Parathyroid adenoma (tissue), 2 donors: ENCODE measurements around the gene PARP16.
"Not testable (repeated sequence)": the region's sequence is repeated elsewhere in the genome, so short reads cannot be mapped to it uniquely, and the experiment has no call there.

ENCODE experiments used
- H2AFZ ChIP-seq: fragments of 300-600 bp; sonication (generic); one replicate; pipeline ENCODE4 v1.7.0; 2017; ENCODE audit warnings: antibody characterized with exemption, mild to moderate bottlenecking
- H3K27ac ChIP-seq: fragments of 300-600 bp; sonication (generic); one replicate; pipeline ENCODE4 v1.7.0; 2017
- H3K27me3 ChIP-seq: fragments of 300-600 bp; sonication (generic); one replicate; pipeline ENCODE4 v1.7.0; 2017; ENCODE audit warnings: low read length; ENCODE audit not compliant: control insufficient read depth, insufficient read depth
- H3K36me3 ChIP-seq: fragments of 300-600 bp; sonication (generic); one replicate; pipeline ENCODE4 v1.7.0; 2017; ENCODE audit warnings: low read length; ENCODE audit not compliant: control insufficient read depth, insufficient read depth
- H3K4me1 ChIP-seq: fragments of 300-600 bp; sonication (generic); one replicate; pipeline ENCODE4 v1.7.0; 2017; ENCODE audit warnings: control low read depth
- H3K4me2 ChIP-seq: fragments of 300-600 bp; sonication (generic); one replicate; pipeline ENCODE4 v1.7.0; 2017; ENCODE audit warnings: low read length
- H3K4me3 ChIP-seq: fragments of 300-600 bp; sonication (generic); one replicate; pipeline ENCODE4 v1.7.0; 2017; ENCODE audit warnings: low read depth, low read length
- H3K79me2 ChIP-seq: fragments of 300-600 bp; sonication (generic); one replicate; pipeline ENCODE4 v1.7.0; 2017; ENCODE audit warnings: control low read depth
- H3K9ac ChIP-seq: fragments of 300-600 bp; sonication (generic); one replicate; pipeline ENCODE4 v1.7.0; 2017; ENCODE audit warnings: mild to moderate bottlenecking
- H3K9me3 ChIP-seq: fragments of 300-600 bp; sonication (generic); one replicate; pipeline ENCODE4 v1.7.0; 2017; ENCODE audit warnings: low read length; ENCODE audit not compliant: control insufficient read depth
- TF ChIP-seq, protein P1 (sequence below): fragments of 300-600 bp; sonication (generic); IDR thresholded peaks from one replicate; pipeline ENCODE4 v1.7.0; 2017; ENCODE audit warnings: antibody characterized with exemption, mild to moderate bottlenecking
- donor health status: primary hyperparathyroidism.

Gene PARP16

DNA sequence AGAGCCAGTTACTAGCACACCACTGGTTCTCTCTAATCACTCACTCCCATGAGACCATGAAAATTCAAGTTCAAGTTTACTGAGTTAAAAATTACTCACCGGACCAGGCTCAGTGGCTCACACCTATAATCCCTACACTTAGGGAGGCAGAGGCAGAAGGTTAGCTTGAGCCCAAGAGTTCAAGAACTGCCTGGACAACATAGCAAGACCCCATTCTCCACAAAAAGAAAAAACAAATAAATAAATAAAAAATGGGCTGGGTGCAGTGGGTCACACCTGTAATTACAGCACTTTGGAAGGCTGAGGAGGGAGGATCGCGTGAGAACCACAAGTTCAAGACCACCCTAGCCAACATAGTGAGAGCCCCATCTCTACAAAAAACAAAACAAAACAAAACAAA lies 54.2 kb downstream of the PARP16 start:
- Histone ChIP-seq H3K4me2 (no peak overlapping the region), H3K36me3 (no peaks in the 10 kb centered on the region), H3K27ac (no peak overlapping the region), H2AFZ (no peak overlapping the region), H3K4me1 (no peaks in the 10 kb centered on the region), H3K9ac (no peak overlapping the region), H3K27me3 (no peaks in the 10 kb centered on the region), H3K79me2 (no peaks in the 10 kb centered on the region), H3K9me3 (no peaks in the 10 kb centered on the region), H3K4me3 (no peak overlapping the region)
- TF ChIP-seq, protein P1, sequence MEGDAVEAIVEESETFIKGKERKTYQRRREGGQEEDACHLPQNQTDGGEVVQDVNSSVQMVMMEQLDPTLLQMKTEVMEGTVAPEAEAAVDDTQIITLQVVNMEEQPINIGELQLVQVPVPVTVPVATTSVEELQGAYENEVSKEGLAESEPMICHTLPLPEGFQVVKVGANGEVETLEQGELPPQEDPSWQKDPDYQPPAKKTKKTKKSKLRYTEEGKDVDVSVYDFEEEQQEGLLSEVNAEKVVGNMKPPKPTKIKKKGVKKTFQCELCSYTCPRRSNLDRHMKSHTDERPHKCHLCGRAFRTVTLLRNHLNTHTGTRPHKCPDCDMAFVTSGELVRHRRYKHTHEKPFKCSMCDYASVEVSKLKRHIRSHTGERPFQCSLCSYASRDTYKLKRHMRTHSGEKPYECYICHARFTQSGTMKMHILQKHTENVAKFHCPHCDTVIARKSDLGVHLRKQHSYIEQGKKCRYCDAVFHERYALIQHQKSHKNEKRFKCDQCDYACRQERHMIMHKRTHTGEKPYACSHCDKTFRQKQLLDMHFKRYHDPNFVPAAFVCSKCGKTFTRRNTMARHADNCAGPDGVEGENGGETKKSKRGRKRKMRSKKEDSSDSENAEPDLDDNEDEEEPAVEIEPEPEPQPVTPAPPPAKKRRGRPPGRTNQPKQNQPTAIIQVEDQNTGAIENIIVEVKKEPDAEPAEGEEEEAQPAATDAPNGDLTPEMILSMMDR: no peak

DNA sequence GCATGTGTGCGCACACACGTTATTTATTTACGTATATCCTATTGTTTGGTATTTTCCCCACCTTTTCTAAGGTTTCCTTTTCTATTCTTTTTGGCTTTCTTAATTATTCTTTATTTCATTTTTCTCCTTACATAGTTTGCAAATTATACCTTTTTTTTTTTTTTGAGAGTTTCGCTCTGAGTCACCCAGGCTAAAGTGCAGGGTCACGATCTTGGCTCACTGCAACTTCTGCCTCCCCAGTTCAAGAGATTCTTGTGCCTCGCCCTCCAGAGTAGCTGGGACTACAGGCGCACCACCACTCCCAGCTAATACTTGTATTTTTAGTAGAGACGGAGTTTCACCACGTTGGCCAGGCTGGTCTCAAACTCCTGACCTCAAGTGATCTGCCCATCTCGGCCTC lies 55.4 kb downstream of the PARP16 start:
- Histone ChIP-seq H3K9me3 (no peaks in the 10 kb centered on the region), H3K4me1 (no peaks in the 10 kb centered on the region), H3K4me3 (no peak overlapping the region), H3K27ac (no peak overlapping the region), H3K36me3 (no peaks in the 10 kb centered on the region), H3K79me2 (no peaks in the 10 kb centered on the region), H3K27me3 (no peaks in the 10 kb centered on the region), H2AFZ (no peak overlapping the region), H3K9ac (no peak overlapping the region), H3K4me2 (no peak overlapping the region)
- TF ChIP-seq, protein P1: no peak

DNA sequence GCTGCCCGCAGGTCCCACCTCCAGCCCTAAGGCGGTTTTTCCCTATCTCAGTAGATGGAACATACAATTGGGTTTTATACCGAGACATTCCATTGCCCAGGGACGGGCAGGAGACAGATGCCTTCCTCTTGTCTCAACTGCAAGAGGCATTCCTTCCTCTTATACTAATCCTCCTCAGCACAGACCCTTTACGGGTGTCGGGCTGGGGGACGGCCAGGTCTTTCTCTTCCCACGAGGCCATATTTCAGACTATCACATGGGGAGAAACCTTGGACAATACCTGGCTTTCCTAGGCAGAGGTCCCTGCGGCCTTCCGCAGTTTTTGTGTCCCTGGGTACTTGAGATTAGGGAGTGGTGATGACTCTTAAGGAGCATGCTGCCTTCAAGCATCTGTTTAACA lies 59.8 kb downstream of the PARP16 start:
- H3K9me3 ChIP-seq, H3K4me3 ChIP-seq, H3K9ac ChIP-seq, H3K4me1 ChIP-seq, H3K79me2 ChIP-seq, H3K27me3 ChIP-seq, H2AFZ ChIP-seq, H3K27ac ChIP-seq, H3K4me2 ChIP-seq, H3K36me3 ChIP-seq: not testable (repeated sequence)

DNA sequence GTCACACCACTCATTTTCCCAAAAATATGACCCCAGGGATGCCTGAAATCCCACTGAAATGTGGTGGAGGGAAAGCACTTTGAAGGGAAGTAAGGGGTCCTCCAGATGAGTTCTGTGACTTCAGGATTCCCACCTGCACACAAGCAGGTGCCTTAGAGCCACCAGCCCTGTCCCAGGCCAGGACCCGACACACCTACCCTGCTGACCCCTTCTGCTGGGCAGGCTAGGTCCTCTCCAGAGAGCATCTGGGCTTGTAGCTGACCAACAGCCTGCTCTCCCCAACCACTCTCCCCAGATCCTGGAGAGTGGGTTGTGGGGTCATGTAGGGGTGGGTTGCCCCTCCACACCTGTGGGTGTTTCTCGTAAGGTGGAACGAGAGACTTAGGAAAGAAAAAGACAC lies 60.5 kb downstream of the PARP16 start:
- no peaks in the 10 kb centered on the region for H3K27me3 ChIP-seq

DNA sequence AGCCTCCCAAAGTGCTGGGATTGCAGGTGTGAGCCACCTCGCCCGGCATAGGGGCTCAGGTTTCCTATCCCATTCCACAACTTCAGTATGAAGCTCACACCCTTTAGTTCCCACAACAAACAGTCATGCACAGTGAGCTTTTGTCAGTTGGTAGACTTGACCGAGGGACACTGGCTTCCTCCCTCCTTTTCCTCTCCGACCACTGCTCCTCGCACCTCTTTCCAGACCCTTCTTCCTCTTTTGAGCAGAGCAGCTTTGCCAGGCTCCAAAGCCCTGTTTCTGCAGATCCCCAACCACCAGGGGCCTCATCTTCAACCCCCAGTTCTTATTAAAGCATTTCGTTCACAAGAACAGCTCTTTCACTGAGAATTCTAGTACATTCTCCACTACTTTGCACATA lies 62.7 kb downstream of the PARP16 start:
- H3K4me3 ChIP-seq: no peak overlapping the region
- no peaks in the 10 kb centered on the region for H3K4me1 ChIP-seq
- H3K27me3 ChIP-seq: no peaks in the 10 kb centered on the region
- no peak overlapping the region for H2AFZ ChIP-seq
- H3K4me2 ChIP-seq: no peak overlapping the region
- no peak overlapping the region for H3K27ac ChIP-seq
- H3K79me2 ChIP-seq: no peaks in the 10 kb centered on the region
- H3K9me3 ChIP-seq: no peaks in the 10 kb centered on the region
- H3K36me3 ChIP-seq: no peaks in the 10 kb centered on the region
- TF ChIP-seq, protein P1: no peak
- H3K9ac ChIP-seq: no peak overlapping the region

More for the DNA sequence above, 60.5 kb downstream of the PARP16 start:
- no peaks in the 10 kb centered on the region for H3K79me2 ChIP-seq
- TF ChIP-seq, protein P1: no peak
- no peak overlapping the region for H3K9ac ChIP-seq
- no peak overlapping the region for H3K4me2 ChIP-seq
- no peak overlapping the region for H3K4me3 ChIP-seq
- H2AFZ ChIP-seq: no peak overlapping the region
- H3K9me3 ChIP-seq: no peaks in the 10 kb centered on the region
- no peaks in the 10 kb centered on the region for H3K4me1 ChIP-seq
- no peak overlapping the region for H3K27ac ChIP-seq
- H3K36me3 ChIP-seq: no peaks in the 10 kb centered on the region
